IPS DF 19.7 (cell line): Measurements from ENCODE around the gene BCDIN3D.

Experiments used
- DNase-seq: peaks from one replicate; pipeline ENCODE4 v3.0.0-alpha.2; 2013; ENCODE audit warnings: low read depth, low spot score

Gene BCDIN3D

DNA sequence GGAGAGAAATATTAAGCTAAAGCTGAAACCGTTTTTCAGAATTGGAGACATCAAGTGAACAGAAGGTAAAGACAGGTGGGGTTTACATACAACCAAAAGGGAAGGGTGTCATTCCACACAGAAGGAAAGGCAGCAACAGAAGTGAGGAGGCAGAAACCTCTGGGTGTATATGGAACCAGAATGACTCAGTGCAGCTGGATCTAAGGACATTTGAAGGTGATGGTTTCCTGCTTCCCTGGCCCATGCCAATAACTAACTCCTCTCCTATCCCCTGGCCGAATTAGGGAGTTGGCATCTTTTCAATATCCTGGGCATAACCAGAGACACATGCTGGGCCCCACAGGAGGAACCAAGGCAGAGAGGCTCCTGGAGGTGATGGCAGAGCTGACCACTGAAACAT, 23.1 kb downstream of the BCDIN3D start:
- no peak for DNase-seq

DNA sequence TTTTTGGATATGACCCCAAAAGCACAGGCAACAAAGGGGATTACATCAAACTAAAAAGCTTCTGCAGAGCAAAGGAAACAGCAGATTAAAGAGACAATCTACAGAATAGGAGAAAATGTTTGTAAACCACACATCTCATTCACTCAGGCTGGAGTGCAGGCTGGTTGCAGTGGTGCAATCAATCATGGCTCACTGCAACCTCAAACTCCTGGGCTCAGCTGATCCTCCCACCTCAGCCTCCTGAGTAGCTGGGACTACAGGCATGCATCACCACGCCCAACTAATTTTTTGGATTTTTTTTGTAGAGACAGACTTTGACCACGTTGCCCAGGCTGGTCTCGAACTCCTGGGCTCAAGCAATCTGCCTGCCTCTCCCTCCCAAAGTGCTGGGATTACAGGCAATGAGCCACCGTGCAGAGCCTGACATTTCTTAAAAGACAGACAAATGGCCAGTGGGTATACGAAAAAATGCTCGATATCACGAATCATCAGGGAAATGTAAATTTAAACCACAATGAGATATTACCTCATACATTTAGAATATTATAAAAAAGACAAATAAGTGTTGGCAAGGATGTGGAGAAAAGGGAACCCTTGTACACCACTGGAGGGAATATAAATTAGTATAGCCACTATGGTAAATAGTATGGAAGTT, 24.5 kb downstream of the BCDIN3D start:
- DNase-seq = no peak

DNA sequence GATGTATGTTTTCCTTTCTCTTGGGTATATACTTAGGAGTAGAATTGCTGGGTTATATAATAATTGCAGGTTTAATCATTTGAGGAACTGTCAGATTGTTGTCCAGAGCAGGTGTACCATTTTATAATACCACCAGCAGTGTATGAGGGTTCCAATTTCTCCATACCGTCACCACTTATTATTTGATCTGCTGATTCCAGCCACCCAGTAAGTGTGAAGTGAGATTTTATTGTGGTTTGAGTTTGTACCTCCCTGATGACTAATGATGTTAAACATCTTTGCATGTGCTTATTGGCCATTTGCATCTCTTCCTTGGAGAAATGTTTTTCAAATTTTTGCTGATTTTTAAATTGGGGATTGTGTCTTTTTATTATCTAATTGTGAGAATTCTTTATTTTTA, 29.8 kb downstream of the BCDIN3D start:
- no peak for DNase-seq

DNA sequence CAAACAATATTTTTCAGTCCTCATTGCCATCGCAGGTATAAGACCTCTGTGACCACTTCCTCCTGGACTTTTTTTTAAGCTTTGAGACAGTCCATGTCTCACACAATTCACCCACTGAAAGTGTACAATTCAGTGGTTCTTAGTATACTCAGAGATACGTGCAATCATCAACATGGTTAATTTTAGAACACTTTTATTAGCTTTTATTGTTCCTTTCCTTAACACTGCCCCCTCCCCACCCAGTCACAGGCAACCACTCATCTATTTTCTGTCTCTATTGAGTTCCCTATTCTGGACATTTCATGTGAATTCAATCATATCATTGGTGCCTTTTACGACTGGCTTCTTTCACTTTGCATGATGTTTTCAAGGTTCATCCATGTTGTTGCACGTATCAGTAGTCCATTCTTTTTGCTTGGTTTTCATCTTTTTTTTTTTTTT, 30.9 kb downstream of the BCDIN3D start:
- DNase-seq = no peak

DNA sequence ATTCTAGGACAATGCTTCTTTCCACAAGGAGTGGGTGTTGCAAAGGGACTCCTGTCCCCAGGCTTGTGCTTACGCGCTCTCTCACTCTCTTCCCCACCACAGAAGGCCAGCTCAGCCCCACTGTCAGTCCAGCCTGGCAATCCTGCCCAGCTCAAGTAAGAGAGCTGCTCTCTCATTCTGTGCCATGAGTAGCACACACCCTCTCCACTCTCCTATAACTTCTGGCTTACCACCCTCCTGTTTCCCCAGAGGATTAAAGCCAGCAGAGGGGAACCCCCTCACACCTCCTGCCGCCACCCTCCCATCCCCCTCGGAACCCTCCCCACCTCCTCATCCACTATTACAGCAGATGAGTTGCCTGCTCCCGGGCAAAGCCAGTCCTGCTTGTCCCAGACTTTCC, 31.8 kb downstream of the BCDIN3D start:
- DNase-seq = no peak

DNA sequence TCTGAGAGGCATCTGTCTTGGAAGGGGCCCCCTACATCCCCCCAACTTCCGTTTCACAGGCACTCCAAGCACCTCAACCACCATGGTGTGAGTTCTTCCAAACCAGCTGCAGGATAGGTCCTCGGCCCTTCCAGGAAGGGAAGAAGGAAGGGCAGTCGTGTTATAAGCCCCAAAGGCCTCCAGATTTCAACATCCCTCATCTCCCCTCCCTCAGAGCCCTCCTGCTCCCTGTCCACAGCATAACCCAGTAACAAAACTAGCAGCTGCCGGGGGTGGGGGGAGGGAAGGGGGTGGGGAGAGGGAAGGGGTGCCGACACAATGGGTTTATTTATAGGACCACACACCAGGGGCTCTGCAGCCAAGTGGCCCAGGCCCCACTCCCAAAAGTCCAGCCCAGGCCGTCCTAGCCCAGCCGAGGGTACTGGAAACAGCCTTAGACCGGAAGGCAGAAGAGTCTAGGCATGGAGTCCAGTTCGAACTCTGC, 33.0 kb downstream of the BCDIN3D start:
- no peak for DNase-seq

DNA sequence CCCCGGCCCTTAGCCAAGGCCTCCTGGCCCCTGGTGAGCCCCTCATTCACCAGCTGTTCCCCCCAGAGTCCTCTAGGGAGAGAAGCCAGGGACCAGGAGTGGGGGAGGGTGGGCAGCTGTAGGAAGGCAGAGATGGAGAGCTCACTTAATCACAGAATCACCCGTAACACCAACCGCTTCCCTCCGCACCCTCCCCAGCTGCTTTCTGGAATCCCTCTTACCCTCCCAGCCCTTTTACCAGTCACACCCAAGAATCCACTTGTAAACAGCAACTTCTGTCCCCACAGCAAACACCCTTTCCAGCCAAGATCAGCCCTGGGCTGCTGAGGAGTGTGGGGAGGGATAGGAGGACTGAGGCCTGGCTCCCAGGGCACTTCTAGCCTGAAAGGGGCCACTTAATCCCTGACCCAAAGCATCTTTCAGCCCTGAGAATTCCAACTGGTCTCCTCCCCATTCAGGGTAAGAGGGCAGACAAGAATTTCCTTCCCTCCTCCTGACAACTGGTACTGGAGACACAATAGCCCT, 33.5 kb downstream of the BCDIN3D start:
- no peak for DNase-seq

DNA sequence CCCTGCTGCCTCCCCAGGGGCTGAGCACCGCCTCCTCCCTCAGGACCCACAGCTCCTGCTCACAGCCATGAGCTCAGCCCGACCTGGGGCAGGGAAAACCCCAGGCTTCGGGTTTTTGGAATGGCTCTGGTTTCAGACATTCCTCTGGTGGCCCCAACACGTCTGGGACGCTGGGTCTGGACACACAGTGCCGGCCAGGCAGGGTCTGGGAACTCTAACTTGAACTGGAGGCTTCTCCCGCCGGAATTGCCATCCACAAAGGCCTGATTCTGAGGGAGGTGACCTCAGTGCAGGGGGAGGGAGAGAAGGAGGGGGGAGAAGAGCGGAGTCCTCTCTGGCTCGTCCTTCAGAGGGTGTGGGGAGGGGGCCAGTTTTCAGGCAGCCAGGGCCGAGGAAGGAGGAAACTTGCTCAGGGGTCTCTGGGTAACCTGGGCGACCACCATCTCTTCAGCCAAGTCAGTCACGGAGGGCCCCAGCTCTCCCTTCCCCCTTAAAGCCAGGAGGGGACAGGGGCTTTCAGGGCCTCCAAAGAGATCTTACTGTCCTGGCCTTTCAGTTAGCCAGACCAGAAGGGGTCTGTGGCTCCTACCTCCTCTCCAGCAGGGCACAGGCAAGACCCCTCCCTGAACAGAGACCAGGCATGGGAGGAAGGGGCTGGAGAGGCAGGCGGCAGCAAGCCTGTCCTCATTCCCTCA, 34.1 kb downstream of the BCDIN3D start:
- DNase-seq = no peak

DNA sequence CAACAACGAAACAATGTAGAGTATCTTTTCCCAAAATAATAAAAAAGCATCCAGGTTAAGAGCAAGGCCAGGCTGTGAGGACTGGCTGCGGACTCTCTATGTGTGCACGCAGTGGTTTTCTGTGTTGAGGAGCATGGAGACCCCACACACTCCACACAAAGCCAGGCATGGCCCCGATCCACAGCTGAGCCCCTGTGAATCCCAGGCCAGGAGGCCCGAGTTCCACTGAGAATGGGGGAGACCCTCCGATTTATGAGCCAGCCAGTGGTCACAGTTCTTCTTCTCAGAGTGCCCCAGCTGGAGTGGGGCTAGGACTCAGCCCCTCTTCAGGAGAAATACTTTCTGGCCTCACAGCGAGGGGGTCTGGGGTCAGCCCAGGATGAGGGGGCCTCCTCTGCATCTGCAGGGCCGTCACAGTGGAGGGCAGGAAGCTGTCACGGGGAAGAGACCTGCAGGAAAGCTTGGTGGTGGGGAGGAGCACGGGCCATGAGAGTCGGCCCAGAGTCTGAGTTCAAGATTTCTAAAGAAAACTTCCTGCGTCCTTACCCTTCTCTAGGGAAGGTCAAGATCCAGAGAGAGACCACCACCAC, 34.8 kb downstream of the BCDIN3D start:
- no peak for DNase-seq

DNA sequence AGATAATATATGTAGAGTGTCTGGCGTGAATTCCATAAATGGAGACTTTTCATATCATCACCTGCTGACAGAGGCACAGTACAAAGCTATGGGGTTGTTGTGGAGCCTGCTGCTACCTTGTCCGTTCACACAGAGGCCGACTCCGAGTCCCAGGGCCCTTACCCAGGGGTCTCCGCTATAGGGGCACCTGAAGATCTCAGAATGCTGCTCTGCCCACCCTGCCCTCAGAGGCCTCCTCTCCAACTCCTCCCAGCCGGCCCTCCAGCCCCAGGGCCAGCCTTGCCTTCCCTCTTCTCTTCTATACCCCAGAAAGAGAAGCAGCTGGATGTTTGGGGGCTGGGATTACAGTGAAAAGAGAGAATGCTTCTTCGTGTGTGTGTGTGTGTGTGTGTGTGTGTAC, 36.0 kb downstream of the BCDIN3D start:
- DNase-seq = no peak

DNA sequence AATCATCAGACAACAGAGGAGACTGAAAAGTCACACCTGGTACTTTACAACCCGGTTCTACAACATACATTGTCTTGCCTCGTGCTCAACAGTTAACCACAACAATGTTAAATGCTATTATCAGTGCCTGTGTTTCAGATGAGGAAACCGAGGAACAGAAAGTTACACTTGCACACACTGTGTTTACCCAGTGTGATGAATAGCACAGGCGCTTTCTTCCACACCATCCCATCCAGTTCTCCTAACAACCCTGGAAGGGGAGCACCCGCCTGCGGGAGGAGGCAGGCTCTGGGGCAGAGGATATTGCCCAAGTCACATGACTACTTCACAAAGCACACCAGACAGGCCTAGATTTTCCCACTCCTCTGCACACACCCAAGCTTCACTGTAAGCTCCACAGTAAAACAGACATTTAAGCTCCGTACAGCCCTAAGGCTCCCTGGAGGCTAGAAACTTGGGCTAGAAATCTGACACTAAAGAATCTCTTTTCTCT, 36.5 kb downstream of the BCDIN3D start:
- DNase-seq = no peak

DNA sequence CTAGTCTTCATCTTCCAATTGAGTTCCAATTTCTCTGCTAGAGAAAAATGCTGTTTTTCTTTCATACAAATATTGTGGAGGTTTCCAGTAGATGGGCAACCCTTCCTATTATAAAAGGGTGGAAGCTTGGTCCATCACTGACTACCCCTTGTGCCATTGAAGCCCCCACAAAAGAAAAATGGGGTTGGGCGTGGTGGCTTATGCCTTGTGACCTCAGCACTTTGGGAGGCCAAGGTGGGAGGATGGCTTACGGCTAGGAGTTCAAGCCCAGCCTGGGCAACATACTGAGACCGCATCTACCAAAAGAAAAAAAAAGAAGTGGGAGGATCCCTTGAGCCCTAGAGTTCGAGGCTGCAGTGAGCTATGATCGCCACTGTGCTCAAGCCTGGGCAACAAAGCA, 37.5 kb downstream of the BCDIN3D start:
- no peak for DNase-seq

DNA sequence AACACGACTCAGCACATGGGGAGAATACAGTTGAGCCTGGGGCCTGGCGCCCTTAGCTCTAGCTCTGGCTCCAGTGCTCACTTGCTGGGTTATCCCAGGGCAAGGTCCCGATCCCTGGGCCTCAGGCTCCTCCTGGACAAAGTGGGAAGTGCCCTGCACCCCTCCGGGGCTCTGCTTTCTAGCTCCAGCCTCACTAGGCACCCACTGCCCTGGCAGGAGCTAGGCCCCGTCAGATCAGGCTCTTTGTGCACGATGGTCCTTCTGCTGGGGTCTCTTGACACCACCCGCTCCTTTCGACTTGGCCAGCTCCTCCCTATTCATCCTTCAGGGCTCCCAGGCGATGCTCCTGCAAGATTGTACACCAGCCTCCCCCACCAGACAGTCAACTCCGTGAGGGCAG, 38.1 kb downstream of the BCDIN3D start:
- DNase-seq = no peak

DNA sequence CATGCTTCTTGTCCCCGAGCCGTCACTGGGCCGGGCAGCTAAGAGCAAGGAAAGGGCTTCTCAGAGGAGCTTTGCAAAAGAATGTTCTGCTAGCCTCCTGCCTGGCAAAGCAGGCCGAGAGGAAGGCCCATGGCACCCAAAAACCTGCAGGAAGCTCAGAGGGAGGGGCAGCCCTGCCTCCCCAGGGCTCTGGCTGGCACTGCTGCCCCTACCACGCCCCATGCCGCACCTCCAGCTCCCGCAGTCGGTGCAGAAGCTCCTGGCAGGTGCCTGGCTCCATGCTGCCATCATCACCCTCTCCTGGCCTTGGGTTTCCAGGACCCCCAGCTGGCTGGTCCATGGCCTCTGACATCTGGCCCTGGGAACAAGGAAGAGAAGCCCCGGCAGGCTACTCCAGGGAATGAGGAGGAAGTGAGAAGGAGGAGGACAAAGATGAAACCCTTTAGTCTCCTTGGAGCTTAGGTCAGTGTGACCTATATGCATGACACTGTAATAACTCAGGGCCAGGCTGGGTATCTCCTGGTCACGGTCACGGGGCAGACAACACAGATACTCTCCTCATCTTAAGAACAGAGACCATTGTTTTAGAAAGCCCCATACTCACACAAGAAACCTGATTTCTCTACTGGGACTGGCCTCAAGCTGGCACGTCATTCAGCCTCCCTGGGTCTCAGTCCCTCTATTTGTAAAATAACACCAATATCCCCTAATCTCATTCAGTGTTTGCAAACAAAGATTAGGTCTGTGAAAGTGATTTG, 39.0 kb downstream of the BCDIN3D start:
- DNase-seq = no peak

DNA sequence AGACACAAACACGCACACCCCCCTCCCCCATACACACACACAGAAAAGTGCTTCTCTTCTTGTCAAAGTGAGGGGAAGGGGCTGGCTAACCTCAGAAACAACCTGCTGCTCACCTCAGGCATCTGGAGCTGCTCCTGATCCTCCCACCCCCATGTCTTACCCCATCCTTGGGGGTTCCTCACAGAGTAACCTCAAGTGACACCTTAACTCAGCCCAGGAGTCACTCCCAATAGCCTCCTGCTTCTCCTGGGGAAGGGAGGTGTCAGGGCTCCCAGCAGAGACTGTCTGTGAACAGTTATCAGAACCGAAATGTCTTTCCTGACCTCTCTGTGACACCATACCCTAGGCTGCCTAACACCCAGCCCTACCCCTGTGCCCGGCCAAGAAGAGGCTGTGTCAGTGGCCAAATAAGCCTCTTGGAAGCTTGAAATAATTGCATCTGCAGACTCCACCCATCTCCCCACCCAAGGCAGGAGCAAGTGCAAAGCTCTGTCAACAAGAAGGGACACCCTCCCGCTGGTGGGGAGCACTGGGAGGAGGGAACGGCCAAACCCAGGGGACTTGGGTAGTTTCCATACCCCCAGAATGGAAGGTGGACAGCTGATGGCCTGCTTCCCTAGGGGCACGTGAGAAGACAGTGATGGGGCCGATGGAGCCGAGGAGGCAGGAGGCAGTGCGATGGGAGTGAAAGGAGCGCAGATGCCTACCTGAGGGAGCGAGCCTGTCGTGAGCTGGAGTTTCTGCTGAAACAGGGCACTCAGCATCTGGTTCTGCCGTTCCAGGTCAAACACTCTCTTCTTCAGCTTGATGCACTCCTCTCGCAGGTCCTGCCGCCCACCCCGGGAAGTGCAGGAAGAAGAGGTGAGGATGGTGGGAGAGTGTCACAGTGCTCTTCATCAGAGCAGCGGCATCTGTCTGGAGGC, 41.5 kb downstream of the BCDIN3D start:
- DNase-seq = no peak

DNA sequence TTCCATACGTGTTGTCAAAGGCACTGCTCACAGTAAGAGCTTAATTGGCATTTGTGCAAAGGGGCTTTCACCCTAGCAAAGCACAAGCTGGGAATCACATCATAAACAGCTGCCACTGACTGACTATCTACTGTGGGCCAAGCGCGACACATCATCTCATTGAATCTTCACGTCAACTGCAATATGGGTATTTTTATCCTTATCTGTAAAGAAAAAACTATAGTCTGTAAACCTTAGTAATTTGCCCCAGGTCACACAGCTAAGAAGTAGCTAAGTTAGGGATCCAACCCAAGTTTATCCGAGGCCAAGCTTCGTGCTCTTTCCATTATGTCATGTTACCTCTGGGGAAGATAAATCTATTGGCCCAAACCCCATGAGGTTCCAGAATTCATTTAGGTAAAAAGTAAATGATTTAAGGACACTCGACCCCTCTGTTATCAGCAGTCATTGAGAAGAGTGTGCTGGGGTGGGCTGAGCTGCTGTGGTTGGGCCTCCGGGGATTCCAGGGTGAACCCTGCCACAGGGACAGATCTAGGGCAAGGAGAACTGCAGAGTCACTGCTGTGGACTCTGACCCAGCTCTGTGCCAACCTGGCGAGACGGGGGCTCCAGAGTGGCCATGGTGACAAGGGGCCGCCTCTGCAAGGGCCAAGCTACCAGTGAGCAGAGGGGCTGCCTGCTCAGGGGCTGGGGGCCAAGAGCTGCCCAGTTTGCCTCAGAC, 42.3 kb downstream of the BCDIN3D start:
- no peak for DNase-seq

DNA sequence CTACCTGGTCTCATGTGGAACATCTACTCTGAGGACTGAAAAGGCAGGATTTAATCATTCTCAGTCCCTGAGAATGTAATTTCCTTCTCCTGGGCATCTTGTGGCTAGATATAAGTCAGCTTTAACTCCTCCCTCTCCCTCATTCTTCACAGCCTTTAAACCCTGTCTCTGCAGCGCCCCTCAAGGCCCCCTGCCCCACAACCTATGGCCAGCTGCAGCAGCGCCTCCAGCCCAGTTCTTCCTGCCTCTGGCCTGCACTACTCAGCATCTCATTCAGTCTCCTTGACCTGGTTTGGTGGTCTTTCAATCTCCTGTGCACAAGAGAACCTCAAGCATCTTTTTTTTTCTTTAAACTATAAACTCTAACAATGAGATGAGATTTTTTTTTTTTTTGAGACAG, 44.0 kb downstream of the BCDIN3D start:
- no peak for DNase-seq

DNA sequence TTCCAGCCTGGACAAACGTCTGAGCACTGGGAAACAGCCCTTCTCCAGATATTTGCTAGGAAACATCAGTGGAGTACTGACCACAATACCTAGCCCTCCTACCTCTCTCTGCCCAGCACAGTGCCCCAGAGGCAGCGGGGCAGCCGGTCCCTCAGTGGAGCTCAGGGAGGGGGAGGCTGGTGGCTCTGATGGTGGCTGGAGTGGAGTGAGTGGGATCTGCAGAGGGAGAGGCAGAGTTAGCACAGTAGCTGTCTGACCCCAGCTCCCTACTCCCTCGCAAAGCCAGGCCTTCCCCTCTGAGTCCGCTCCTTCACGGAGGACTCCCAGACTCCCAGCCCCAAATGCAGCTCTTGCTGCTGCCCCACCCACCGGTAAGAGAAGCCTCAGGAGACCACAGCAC, 44.7 kb downstream of the BCDIN3D start:
- DNase-seq = no peak

DNA sequence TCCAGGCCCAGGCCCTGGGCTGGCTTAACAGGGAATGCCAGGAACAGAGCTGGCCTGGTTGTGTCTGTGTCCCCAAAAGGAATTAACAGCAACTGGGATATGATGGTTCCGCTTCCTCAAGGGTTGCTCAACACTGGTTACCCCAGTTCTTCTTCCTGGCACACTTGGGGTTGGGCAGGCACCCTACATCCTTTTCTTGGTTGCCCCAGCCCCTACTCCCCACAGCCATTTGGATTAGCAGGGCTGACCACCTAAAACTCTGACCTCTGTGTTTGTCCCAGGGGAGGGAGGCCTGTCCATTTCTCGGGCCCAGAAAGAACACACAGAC, 45.5 kb downstream of the BCDIN3D start:
- no peak for DNase-seq
